22Rv1 (cell line): Measurements from ENCODE around the gene ARHGAP8.

ENCODE experiments used
- ZFX ChIP-seq: fragments of 450-650 bp; IDR thresholded peaks from 2 replicates; pipeline ENCODE4 v1.6.1; 2017; ENCODE audit warnings: antibody characterized with exemption, borderline replicate concordance
- TF ChIP-seq, protein P1 (sequence below): fragments of 450-650 bp; IDR thresholded peaks from 2 replicates; pipeline ENCODE4 v1.5.1; 2017; ENCODE audit warnings: mild to moderate bottlenecking

DNA sequence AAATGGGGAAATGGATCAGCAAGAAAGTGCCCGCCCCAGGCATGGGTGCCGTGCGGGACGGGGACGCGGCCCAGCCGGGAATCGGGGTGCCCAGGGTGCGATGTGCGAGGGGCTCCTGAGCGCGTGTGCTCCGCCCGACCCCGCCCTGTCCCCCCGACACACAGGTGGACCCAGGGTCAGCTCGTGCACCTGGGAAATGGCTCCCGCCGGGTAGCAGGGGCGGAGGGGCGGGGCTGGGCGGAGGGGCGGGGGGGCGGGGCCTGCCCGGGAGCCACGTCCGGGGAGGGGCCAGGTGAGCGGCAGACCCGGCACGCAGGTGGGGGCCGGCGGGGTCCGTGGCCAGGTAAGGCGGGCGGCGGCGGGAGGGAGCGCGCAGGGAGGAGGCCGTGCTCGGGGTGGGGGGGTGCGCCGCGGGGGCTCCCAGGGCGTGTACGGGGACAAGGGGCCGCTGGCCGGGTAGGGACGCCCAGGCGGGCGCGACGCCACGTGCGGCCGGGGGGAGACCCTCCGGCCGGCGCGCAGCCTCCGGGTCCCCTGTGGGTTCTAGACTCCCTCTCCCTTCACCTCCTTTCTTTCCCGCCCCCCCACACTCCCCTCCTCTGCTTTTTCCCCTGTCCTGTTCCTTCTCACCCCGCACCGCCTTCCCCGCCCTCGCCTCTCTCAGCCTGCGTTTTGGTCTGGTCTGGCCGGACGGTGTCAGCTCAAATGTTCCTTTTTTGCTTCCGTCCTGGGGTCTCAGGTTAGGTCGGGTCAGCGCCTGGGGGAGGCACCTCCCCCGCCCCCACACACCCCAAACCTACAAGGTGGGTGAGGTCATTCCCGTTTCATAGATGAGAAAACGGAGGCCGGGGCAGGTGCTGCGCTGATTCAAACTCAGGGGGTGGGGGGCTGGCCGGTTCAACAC lies at the start of gene ARHGAP8:
- TF ChIP-seq, protein P1, sequence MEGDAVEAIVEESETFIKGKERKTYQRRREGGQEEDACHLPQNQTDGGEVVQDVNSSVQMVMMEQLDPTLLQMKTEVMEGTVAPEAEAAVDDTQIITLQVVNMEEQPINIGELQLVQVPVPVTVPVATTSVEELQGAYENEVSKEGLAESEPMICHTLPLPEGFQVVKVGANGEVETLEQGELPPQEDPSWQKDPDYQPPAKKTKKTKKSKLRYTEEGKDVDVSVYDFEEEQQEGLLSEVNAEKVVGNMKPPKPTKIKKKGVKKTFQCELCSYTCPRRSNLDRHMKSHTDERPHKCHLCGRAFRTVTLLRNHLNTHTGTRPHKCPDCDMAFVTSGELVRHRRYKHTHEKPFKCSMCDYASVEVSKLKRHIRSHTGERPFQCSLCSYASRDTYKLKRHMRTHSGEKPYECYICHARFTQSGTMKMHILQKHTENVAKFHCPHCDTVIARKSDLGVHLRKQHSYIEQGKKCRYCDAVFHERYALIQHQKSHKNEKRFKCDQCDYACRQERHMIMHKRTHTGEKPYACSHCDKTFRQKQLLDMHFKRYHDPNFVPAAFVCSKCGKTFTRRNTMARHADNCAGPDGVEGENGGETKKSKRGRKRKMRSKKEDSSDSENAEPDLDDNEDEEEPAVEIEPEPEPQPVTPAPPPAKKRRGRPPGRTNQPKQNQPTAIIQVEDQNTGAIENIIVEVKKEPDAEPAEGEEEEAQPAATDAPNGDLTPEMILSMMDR, result no peak
- no peak for TF ChIP-seq ZFX
